ENCODE data around the gene PLEKHG5. TPM values are rescaled to one million over a fixed set of nuclear protein-coding genes. Genes with fewer than 3 reads are reported as not detected.

Gene PLEKHG5
- total RNA-seq, 1 donor from 2014 or later, result 12.2 TPM

- Histone ChIP-seq H3K36me3 (no peaks in the 10 kb centered on the region), H3K27me3 (no peaks in the 10 kb centered on the region), H3K27ac (no peak overlapping the region), H3K4me3 (no peak overlapping the region), H3K4me1 (peaks cover 5% of the 10 kb centered on the region), H3K9me3 (no peaks in the 10 kb centered on the region)
- intact Hi-C loops (cut with DNase I), result no loop called here
- DNase-seq, result peak; percentile 78
- ATAC-seq, result peak; percentile 84
- TF ChIP-seq CTCF (IDR thresholded peaks at IDR 0.05), result no peak
These were observed 18.4 kb upstream of the PLEKHG5 start for GRCh38 chr1:6509919-6510291.

DNA sequence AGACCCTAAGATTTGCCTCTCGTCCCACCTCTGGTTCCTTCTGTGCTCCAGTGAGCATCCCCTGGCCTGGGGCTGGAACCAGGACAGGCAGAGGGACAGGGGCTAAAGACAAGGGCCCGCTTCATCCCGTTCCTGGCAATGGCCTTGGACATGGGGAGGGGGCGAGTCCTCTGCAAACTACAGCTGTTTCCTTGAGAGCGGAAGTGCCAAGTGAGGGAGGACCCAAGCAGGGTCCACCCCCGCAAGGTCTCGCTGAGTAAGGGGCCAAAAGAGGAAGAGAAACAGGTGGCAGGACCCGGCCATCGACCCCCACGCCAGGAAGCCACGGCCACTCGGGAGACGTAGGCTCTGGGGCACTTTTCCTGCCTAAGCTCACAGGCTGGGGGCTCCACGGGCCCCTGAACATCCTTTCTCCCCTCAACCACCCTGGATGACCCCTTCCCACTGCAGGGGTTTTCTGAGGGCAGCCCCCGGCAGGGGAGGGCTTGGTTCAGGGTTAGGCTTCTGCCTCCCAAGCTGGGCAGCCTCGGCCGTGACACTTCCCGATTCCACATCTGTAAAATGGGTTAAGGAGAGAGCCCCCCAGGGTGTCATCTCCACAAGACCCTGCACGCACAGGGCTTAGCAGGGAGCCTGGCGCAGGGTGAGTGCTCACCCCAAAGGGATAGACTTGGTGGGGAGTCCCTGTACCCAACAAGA is 17.9 kb upstream of the PLEKHG5 start:
- Histone ChIP-seq H3K27ac (no peak overlapping the region), H3K9me3 (no peaks in the 10 kb centered on the region), H3K36me3 (no peaks in the 10 kb centered on the region), H3K27me3 (no peaks in the 10 kb centered on the region), H3K4me3 (no peak overlapping the region), H3K4me1 (peaks cover 5% of the 10 kb centered on the region)
- ATAC-seq, result no peak
- TF ChIP-seq CTCF (IDR thresholded peaks at IDR 0.05), result no peak
- no peak for DNase-seq
- intact Hi-C loops (cut with DNase I), result no loop called here

DNA sequence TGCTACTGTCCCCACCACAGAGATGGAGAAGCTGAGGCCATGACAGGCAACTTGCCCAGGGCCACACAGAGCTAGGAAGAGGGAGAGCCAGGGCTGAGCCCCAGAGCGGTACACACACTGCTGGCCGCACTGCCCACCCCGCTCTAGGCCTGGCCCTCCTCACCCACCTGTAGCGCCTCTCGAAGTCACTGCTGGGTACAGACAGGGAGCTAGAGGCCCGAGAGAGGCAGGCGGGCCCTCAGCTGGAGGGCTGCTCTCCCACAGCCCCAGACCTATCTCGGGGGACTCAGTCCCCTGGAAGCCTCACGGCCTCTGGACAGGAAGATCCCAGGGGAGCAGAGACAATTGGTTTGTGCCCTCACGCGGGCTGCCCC is 17.3 kb upstream of the PLEKHG5 start:
- DNase-seq (no peak), ATAC-seq (no peak)
- no peaks in the 10 kb centered on the region for H3K36me3 ChIP-seq
- TF ChIP-seq CTCF (IDR thresholded peaks at IDR 0.05), result no peak
- intact Hi-C loops (cut with DNase I), result no loop called here
- no peaks in the 10 kb centered on the region for H3K9me3 ChIP-seq
- H3K27ac ChIP-seq, result no peak overlapping the region
- H3K4me1 ChIP-seq, result peaks cover 5% of the 10 kb centered on the region
- H3K27me3 ChIP-seq, result no peaks in the 10 kb centered on the region
- no peak overlapping the region for H3K4me3 ChIP-seq

- Histone ChIP-seq H3K4me1 (peaks cover 5% of the 10 kb centered on the region), H3K36me3 (no peaks in the 10 kb centered on the region), H3K4me3 (no peak overlapping the region), H3K27ac (no peak overlapping the region), H3K9me3 (no peaks in the 10 kb centered on the region), H3K27me3 (no peaks in the 10 kb centered on the region)
- intact Hi-C loops (cut with DNase I), result no loop called here
- TF ChIP-seq CTCF (IDR thresholded peaks at IDR 0.05), result no peak
- no peak for DNase-seq
- no peak for ATAC-seq
These were observed 16.8 kb upstream of the PLEKHG5 start for GRCh38 chr1:6508154-6508815.

GRCh38 chr1:6507461-6507911 is 16.0 kb upstream of the PLEKHG5 start:
- intact Hi-C loops (cut with DNase I), result no loop called here
- TF ChIP-seq CTCF (IDR thresholded peaks at IDR 0.05), result no peak
- ATAC-seq (no peak), DNase-seq (no peak)
- Histone ChIP-seq H3K27ac (no peak overlapping the region), H3K36me3 (no peaks in the 10 kb centered on the region), H3K4me1 (peaks cover 11% of the 10 kb centered on the region), H3K27me3 (no peaks in the 10 kb centered on the region), H3K4me3 (no peak overlapping the region), H3K9me3 (no peaks in the 10 kb centered on the region)
